Caco-2 (cell line): ENCODE data around the gene RMRP. TPM values are rescaled to one million over a fixed set of nuclear protein-coding genes. Genes with fewer than 3 reads are reported as not detected.
"Not testable (repeated sequence)": the region's sequence is repeated elsewhere in the genome, so short reads cannot be mapped to it uniquely, and the experiment has no call there.

Experiments
- BruUV-seq: library from RNA; stranded (reverse); fragments of 400-500 nt; replicated peaks from 2 replicates; lab custom pipeline; 2021; lab: Mats Ljungman, UMichigan
- CTCF ChIA-PET: fragments of 300-600 bp; sonication (Branson Sonifier 250); formaldehyde crosslinking; loops from one replicate; lab custom pipeline; 2022; ENCODE audit warnings: antibody characterized with exemption; lab: Charles Lee
- POLR2A ChIA-PET: fragments of 300-600 bp; sonication (Branson Sonifier 250); formaldehyde crosslinking; loops from one replicate; lab custom pipeline; 2022; ENCODE audit warnings: antibody characterized with exemption; lab: Charles Lee
- DNase-seq, 2 experiments: peaks; one replicate each; pipeline versions ENCODE4 v3.0.0 to v3.0.0-alpha.2; 2020 to 2022
- H3K27me3 ChIP-seq: replicated peaks from 2 replicates; pipeline ENCODE4 v1.6.0; 2011; ENCODE audit warnings: low read length; ENCODE audit not compliant: control insufficient read depth, insufficient read depth
- H3K36me3 ChIP-seq: 2 replicates; pipeline ENCODE4 v1.5.1; 2011; ENCODE audit warnings: low read length; ENCODE audit not compliant: control insufficient read depth, insufficient read depth
- H3K4me1 ChIP-seq: fragments of 250-450 bp; sonication (Bioruptor Pico); 2 replicates; pipeline ENCODE4 v1.5.1; 2020; ENCODE audit warnings: mild to moderate bottlenecking
- H3K4me3 ChIP-seq: 2 replicates; pipeline ENCODE4 v1.5.1; 2011; ENCODE audit warnings: low read depth, mild to moderate bottlenecking, control low read depth, low read length
- H3K9me3 ChIP-seq: fragments of 250-450 bp; sonication (Bioruptor Pico); 2 replicates; pipeline ENCODE4 v1.5.1; 2020; ENCODE audit warnings: mild to moderate bottlenecking, moderate library complexity
- H3K27ac Mint-ChIP-seq: one replicate; pipeline ENCODE4 v1.8.0; 2022; ENCODE audit warnings: mixed read lengths; ENCODE audit not compliant: unreplicated experiment
- H3K27me3 Mint-ChIP-seq: one replicate; pipeline ENCODE4 v1.8.0; 2022; ENCODE audit warnings: mixed read lengths; ENCODE audit not compliant: insufficient read depth, unreplicated experiment
- H3K36me3 Mint-ChIP-seq: one replicate; pipeline ENCODE4 v1.8.0; 2022; ENCODE audit warnings: mild to moderate bottlenecking, mixed read lengths; ENCODE audit not compliant: insufficient read depth, unreplicated experiment
- H3K4me1 Mint-ChIP-seq: one replicate; pipeline ENCODE4 v1.8.0; 2022; ENCODE audit warnings: low read depth, mixed read lengths; ENCODE audit not compliant: unreplicated experiment
- H3K4me3 Mint-ChIP-seq: one replicate; pipeline ENCODE4 v1.8.0; 2022; ENCODE audit warnings: mild to moderate bottlenecking, moderate library complexity, mixed read lengths; ENCODE audit not compliant: unreplicated experiment
- H3K9me3 Mint-ChIP-seq: one replicate; pipeline ENCODE4 v1.8.0; 2022; ENCODE audit warnings: mixed read lengths; ENCODE audit not compliant: unreplicated experiment
- intact Hi-C: fragments of 100-400 bp; cut with micrococcal nuclease; formaldehyde crosslinking; loops from one replicate; pipeline ENCODE4 v1.10.0; 2022; ENCODE audit not compliant: unreplicated experiment
- total RNA-seq: library from RNA; stranded (reverse); gene quantifications from 2 replicates; pipeline ENCODE4 v1.2.3, GENCODE V29; 2022
- TF ChIP-seq, protein P1 (sequence below), 2 experiments: fragments of 200-600 bp in 1 of 2; IDR thresholded peaks; 1 replicate in 1 of 2; 2 replicates in 1 of 2; pipeline versions ENCODE4 v1.5.1 to v1.8.0; 2011 to 2022; ENCODE audit warnings: antibody characterized with exemption in 1 of 2, control low read depth in 1 of 2, inconsistent platforms in 1 of 2, low read depth in 1 of 2, low read length in 1 of 2, mild to moderate bottlenecking in 1 of 2, moderate library complexity in 1 of 2; ENCODE audit not compliant: insufficient read depth in 1 of 2, severe bottlenecking in 1 of 2, unreplicated experiment in 1 of 2

RMRP gene
- total RNA-seq, 1 experiment from 2014 or later = 10,161 TPM

DNA sequence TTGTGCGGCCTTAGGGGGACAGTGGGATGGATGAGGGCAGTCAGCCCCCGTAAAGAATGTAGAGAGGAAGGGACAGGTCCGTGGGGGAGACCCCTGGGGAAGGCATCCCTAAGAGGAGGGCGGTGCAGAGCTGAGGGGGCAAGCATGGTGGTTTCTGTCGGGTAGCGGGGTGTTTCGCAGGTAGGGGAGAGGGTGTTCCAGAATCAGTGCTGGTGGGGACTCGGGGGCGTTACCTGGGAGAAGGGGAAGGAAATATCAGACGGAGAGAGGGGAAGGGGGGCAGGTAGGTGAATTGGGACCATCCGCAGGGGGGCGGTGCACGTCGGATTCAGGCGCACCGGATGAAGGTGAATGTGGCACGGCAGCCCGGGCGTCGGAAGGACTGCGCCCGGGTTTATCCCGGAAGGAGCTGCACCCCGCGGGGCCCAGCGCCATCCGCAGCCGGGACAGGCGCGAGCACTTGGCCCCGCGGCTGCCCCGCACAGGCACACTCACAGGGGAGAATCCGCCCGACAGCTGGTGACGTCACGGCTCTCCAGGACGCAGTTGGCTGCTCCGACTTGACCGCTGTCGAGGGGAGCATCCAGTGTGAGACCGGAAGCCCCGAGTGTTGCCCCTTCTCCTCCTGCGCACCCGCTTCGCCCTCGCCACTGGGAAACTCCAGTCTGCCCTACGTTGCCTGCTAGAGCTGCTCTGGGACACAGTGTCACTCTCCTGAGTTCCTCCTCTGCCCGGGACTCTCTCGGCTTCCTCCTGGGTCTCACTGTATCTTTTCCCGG lies 40.9 kb downstream of the RMRP start:
- H3K27ac Mint-ChIP-seq = no peak overlapping the region
- BruUV-seq = no TSS peak
- POLR2A ChIA-PET = interaction anchor here (0.6 to 0.8 kb wide), 2 partner anchors 13 to 30 kb away, joined by 4 to 6 read pairs; no protein-coding TSS in a partner anchor

DNA sequence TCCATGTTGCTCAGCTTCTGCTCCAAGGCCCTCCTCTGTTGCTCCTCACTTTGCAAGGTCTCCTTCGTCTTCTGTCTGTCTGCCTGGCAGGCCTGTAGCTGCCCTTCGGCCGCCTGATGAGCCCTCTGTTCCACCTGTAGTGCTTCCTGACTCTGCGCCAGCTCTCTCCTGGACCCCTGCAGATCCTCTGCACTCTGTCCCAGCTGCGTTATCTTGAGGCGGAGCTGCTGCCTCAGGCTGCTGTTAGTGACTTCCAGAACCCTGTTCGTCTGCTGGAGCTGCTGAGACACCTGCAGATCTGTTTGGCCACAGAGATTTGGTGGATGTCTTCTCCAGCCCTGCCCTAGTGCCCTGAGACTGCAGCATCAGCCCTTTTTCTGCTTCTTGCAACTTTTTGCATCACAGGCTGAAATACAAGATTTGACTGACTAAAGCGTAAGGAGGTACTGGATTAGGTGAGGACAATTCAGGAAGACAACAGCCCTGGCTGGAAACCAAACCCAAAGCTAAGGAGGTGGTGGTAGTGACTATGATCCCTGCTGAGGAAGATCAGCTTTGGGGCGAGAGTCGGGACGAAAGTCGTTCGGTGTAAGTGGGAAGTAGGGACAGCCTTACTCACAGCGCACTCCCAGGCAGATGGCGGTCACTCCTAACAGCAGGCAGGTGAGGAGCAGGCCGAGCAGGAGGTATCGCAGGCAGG lies 41.7 kb downstream of the RMRP start:
- no TSS peak for BruUV-seq
- POLR2A ChIA-PET = interaction anchor here (0.6 kb wide), 1 partner anchor 14 kb away, joined by 6 read pairs; no protein-coding TSS in a partner anchor
- peaks cover 13% of the 10 kb centered on the region for H3K27me3 Mint-ChIP-seq

More for the DNA sequence above, 40.9 kb downstream of the RMRP start:
- H3K36me3 Mint-ChIP-seq = no peaks in the 10 kb centered on the region
- Histone ChIP-seq H3K4me1 (no peaks in the 10 kb centered on the region), H3K4me3 (peak overlapping the region; percentile 20; the same call in 1 of the 2 replicates), H3K9me3 (no peaks in the 10 kb centered on the region), H3K36me3 (no peaks in the 10 kb centered on the region), H3K27me3 (no peaks in the 10 kb centered on the region)
- H3K4me3 Mint-ChIP-seq = peak overlapping the region; percentile 60
- TF ChIP-seq, protein P1, sequence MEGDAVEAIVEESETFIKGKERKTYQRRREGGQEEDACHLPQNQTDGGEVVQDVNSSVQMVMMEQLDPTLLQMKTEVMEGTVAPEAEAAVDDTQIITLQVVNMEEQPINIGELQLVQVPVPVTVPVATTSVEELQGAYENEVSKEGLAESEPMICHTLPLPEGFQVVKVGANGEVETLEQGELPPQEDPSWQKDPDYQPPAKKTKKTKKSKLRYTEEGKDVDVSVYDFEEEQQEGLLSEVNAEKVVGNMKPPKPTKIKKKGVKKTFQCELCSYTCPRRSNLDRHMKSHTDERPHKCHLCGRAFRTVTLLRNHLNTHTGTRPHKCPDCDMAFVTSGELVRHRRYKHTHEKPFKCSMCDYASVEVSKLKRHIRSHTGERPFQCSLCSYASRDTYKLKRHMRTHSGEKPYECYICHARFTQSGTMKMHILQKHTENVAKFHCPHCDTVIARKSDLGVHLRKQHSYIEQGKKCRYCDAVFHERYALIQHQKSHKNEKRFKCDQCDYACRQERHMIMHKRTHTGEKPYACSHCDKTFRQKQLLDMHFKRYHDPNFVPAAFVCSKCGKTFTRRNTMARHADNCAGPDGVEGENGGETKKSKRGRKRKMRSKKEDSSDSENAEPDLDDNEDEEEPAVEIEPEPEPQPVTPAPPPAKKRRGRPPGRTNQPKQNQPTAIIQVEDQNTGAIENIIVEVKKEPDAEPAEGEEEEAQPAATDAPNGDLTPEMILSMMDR (IDR thresholded peaks at IDR 0.05; ENCODE audit: insufficient read depth in 1 of 2, low read depth in 1 of 2, low read length in 1 of 2, severe bottlenecking in 1 of 2, unreplicated experiment in 1 of 2) = no peak
- H3K27me3 Mint-ChIP-seq = peaks cover 13% of the 10 kb centered on the region
- peak; percentile 22 to 49 for DNase-seq
- no peaks in the 10 kb centered on the region for H3K9me3 Mint-ChIP-seq
- CTCF ChIA-PET = no interaction called here
- H3K4me1 Mint-ChIP-seq = peaks cover 5% of the 10 kb centered on the region
- intact Hi-C loops = no loop called here

GRCh38 chr9:35612843-35613242 lies 45.0 kb downstream of the RMRP start:
- Mint-ChIP-seq H3K36me3 (no peaks in the 10 kb centered on the region), H3K4me3 (no peak overlapping the region), H3K9me3 (no peaks in the 10 kb centered on the region), H3K4me1 (peaks cover 5% of the 10 kb centered on the region), H3K27me3 (peaks cover 13% of the 10 kb centered on the region), H3K27ac (no peak overlapping the region)
- no peaks in the 10 kb centered on the region for H3K27me3 ChIP-seq
- no peaks in the 10 kb centered on the region for H3K9me3 ChIP-seq
- TF ChIP-seq, protein P1 (IDR thresholded peaks at IDR 0.05; ENCODE audit: insufficient read depth in 1 of 2, low read depth in 1 of 2, low read length in 1 of 2, severe bottlenecking in 1 of 2, unreplicated experiment in 1 of 2) = no peak
- intact Hi-C loops = no loop called here
- H3K36me3 ChIP-seq = no peaks in the 10 kb centered on the region
- H3K4me3 ChIP-seq = no peak overlapping the region
- ChIA-PET CTCF (interaction anchor here (1.1 kb wide), 1 partner anchor 9 kb away, joined by 3 read pairs; no protein-coding TSS in a partner anchor), POLR2A (no interaction called here)
- DNase-seq = no peak
- BruUV-seq = no TSS peak
- H3K4me1 ChIP-seq = no peaks in the 10 kb centered on the region

More for the DNA sequence above, 41.7 kb downstream of the RMRP start:
- H3K36me3 Mint-ChIP-seq = no peaks in the 10 kb centered on the region
- peak overlapping the region; percentile 45 for H3K4me3 Mint-ChIP-seq
- DNase-seq = no peak
- Histone ChIP-seq H3K9me3 (no peaks in the 10 kb centered on the region), H3K27me3 (no peaks in the 10 kb centered on the region), H3K4me3 (no peak overlapping the region), H3K36me3 (no peaks in the 10 kb centered on the region), H3K4me1 (no peaks in the 10 kb centered on the region)
- H3K9me3 Mint-ChIP-seq = no peaks in the 10 kb centered on the region
- CTCF ChIA-PET = no interaction called here
- intact Hi-C loops = no loop called here
- TF ChIP-seq, protein P1 (IDR thresholded peaks at IDR 0.05; ENCODE audit: insufficient read depth in 1 of 2, low read depth in 1 of 2, low read length in 1 of 2, severe bottlenecking in 1 of 2, unreplicated experiment in 1 of 2) = no peak
- H3K27ac Mint-ChIP-seq = no peak overlapping the region
- peaks cover 5% of the 10 kb centered on the region for H3K4me1 Mint-ChIP-seq

DNA sequence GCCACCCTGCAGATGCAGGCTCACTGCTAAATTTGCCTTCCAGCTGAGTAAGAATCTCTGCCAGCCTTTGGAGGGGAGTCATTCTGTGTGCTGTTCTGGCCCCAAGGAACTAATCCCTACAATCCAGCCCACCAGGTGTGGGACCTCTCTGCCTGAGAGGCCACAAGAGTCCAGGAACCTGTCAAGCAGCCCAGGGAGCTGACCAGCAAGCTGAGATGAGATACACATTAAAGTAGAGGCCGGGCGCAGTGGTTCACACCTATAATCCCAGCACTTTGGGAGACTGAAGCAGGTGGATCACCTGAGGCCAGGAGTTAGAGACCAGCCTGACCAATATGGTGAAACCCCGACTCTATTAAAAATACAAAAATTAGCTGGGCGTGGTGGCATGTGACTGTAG lies 45.8 kb downstream of the RMRP start:
- DNase-seq, H3K4me3 Mint-ChIP-seq, H3K4me1 Mint-ChIP-seq, H3K9me3 Mint-ChIP-seq, H3K36me3 ChIP-seq, POLR2A ChIA-PET, H3K27ac Mint-ChIP-seq, H3K9me3 ChIP-seq, H3K4me1 ChIP-seq, H3K36me3 Mint-ChIP-seq, BruUV-seq, H3K4me3 ChIP-seq, H3K27me3 ChIP-seq, intact Hi-C loops: not testable (repeated sequence)
- H3K27me3 Mint-ChIP-seq = peaks cover 10% of the 10 kb centered on the region
- CTCF ChIA-PET = interaction anchor here (0.8 to 1.6 kb wide), 4 partner anchors 85 to 541 kb away, joined by 3 to 7 read pairs (median 4); no protein-coding TSS in a partner anchor
